Breast epithelium (tissue), 3 donors: ENCODE results near the gene SCN2A.

Source experiments
- POLR2A ChIP-seq: fragments of 450-650 bp; IDR thresholded peaks from one replicate; pipeline ENCODE4 v1.6.1; 2016; ENCODE audit warnings: antibody characterized with exemption, mild to moderate bottlenecking, moderate library complexity
- POLR2AphosphoS5 ChIP-seq, 3 donors: sonication (generic); formaldehyde crosslinking; IDR thresholded peaks; one replicate each; pipeline ENCODE4 v1.6.1; 2017; ENCODE audit warnings: antibody characterized with exemption in 3 of 3
- TF ChIP-seq, protein P1 (sequence below), 3 donors: fragments of 450-650 bp; IDR thresholded peaks; one replicate each; pipeline ENCODE4 v1.5.1; 2016 to 2017; ENCODE audit warnings: antibody characterized with exemption in 3 of 3, mild to moderate bottlenecking in 3 of 3, moderate library complexity in 3 of 3

DNA sequence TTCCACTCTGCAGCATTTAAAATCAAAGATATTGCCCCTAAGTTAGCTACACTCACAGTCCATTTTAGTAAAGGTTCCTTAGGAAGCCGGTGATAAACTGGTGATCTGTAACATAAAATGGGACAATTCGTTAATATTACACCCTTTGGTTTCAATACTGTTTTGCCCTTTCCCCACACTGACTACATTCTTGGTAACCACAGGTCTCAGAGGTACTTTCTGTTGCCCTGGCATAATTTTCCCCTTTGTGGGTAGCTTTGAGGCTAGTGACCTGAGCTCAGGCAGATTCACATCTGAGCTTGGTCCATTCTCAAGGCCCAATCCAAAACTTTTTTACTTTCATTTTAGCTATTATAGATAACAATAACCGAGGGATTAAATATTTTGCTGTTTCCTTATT lies 197.3 kb downstream of the SCN2A start:
- TF ChIP-seq, protein P1, sequence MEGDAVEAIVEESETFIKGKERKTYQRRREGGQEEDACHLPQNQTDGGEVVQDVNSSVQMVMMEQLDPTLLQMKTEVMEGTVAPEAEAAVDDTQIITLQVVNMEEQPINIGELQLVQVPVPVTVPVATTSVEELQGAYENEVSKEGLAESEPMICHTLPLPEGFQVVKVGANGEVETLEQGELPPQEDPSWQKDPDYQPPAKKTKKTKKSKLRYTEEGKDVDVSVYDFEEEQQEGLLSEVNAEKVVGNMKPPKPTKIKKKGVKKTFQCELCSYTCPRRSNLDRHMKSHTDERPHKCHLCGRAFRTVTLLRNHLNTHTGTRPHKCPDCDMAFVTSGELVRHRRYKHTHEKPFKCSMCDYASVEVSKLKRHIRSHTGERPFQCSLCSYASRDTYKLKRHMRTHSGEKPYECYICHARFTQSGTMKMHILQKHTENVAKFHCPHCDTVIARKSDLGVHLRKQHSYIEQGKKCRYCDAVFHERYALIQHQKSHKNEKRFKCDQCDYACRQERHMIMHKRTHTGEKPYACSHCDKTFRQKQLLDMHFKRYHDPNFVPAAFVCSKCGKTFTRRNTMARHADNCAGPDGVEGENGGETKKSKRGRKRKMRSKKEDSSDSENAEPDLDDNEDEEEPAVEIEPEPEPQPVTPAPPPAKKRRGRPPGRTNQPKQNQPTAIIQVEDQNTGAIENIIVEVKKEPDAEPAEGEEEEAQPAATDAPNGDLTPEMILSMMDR (IDR thresholded peaks at IDR 0.05), result no peak
- no peak for TF ChIP-seq POLR2A
- TF ChIP-seq POLR2AphosphoS5 (IDR thresholded peaks at IDR 0.05), result no peak
